SK-N-SH (cell line): ENCODE measurements around the gene SYNGR3. TPM values are rescaled to one million over a fixed set of nuclear protein-coding genes. Genes with fewer than 3 reads are reported as not detected.

Source experiments
- CTCF ChIA-PET: fragments of 300-600, 350-600 bp; formaldehyde crosslinking; extraction: SDS; loops from one replicate; lab custom pipeline; 2021; lab: Yijun Ruan, JAX
- POLR2A ChIA-PET: fragments of 350-600 bp; sonication (Branson Sonifier 250); formaldehyde crosslinking; extraction: SDS; loops from one replicate; lab custom pipeline; 2020; ENCODE audit warnings: antibody characterized with exemption, inconsistent platforms; lab: Yijun Ruan, JAX
- DNase-seq: peaks from one replicate; pipeline ENCODE4 v3.0.0; 2012
- H2AFZ ChIP-seq: fragments of 200-600 bp; sonication (generic); 2 replicates; pipeline ENCODE4 v1.8.1; 2016; ENCODE audit warnings: antibody characterized with exemption, mild to moderate bottlenecking, low read depth
- H3F3A ChIP-seq: fragments of 200-600 bp; sonication (generic); replicated peaks from 2 replicates; pipeline ENCODE3; 2016; ENCODE audit warnings: antibody characterized with exemption, mild to moderate bottlenecking; ENCODE audit not compliant: insufficient read depth
- H3K27ac ChIP-seq, 2 experiments: fragments of 200-500 bp in 1 of 2; fragments of 200-600 bp in 1 of 2; sonication (Bioruptor generic) in 1 of 2; sonication (generic), shearing (Covaris generic) in 1 of 2; 2 replicates each; pipeline versions ENCODE4 v1.5.1 to v1.6.1; 2014 to 2016; ENCODE audit warnings: low read depth in 2 of 2, inconsistent platforms in 1 of 2, low read length in 1 of 2, mild to moderate bottlenecking in 1 of 2, mixed read lengths in 1 of 2
- H3K27me3 ChIP-seq: fragments of 200-600 bp; sonication (generic), shearing (Covaris generic); 2 replicates; pipeline ENCODE4 v1.6.1; 2016; ENCODE audit warnings: mixed run types; ENCODE audit not compliant: insufficient read depth
- H3K36me3 ChIP-seq, 2 experiments: fragments of 200-500 bp in 1 of 2; fragments of 200-600 bp in 1 of 2; sonication (Bioruptor generic) in 1 of 2; sonication (generic) in 1 of 2; replicated peaks in 1 of 2; 2 replicates each; pipeline versions ENCODE3 to v1.5.1; 2014 to 2016; ENCODE audit warnings: low read length in 1 of 2, mild to moderate bottlenecking in 1 of 2; ENCODE audit not compliant: insufficient read depth in 2 of 2, control insufficient read depth in 1 of 2
- H3K4me1 ChIP-seq, 2 experiments: fragments of 200-500 bp in 1 of 2; fragments of 200-600 bp in 1 of 2; sonication (Bioruptor generic) in 1 of 2; sonication (generic), shearing (Covaris generic) in 1 of 2; 2 replicates each; pipeline versions ENCODE4 v1.5.1 to v1.6.1; 2014 to 2016; ENCODE audit warnings: low read depth in 1 of 2, low read length in 1 of 2, mixed run types in 1 of 2; ENCODE audit not compliant: insufficient read depth in 2 of 2, control insufficient read depth in 1 of 2
- H3K4me2 ChIP-seq: fragments of 200-600 bp; sonication (generic), shearing (Covaris generic); 2 replicates; pipeline ENCODE4 v1.6.1; 2017; ENCODE audit warnings: mixed run types
- H3K4me3 ChIP-seq, 2 experiments: fragments of 200-500 bp in 1 of 2; fragments of 200-600 bp in 1 of 2; sonication (Bioruptor generic) in 1 of 2; sonication (generic), shearing (Covaris generic) in 1 of 2; 2 replicates each; pipeline versions ENCODE4 v1.5.1 to v1.8.1; 2014 to 2016; ENCODE audit warnings: low read depth in 2 of 2, inconsistent platforms in 1 of 2, low read length in 1 of 2, mild to moderate bottlenecking in 1 of 2, mixed read lengths in 1 of 2, moderate library complexity in 1 of 2
- H3K79me2 ChIP-seq: fragments of 200-600 bp; sonication (generic); 2 replicates; pipeline ENCODE4 v1.8.1; 2017; ENCODE audit warnings: mild to moderate bottlenecking; ENCODE audit not compliant: insufficient read depth
- H3K9ac ChIP-seq: fragments of 200-600 bp; sonication (generic); 2 replicates; pipeline ENCODE4 v1.6.1; 2017; ENCODE audit warnings: mixed run types
- H3K9me2 ChIP-seq: fragments of 200-600 bp; sonication (generic); 2 replicates; pipeline ENCODE4 v1.6.1; 2017; ENCODE audit warnings: mixed run types
- H3K9me3 ChIP-seq: fragments of 200-600 bp; sonication (generic); 2 replicates; pipeline ENCODE4 v1.6.1; 2017; ENCODE audit warnings: mixed run types, mild to moderate bottlenecking, moderate library complexity
- H4K20me1 ChIP-seq: fragments of 200-600 bp; sonication (generic); 2 replicates; pipeline ENCODE4 v1.6.1; 2017; ENCODE audit warnings: mild to moderate bottlenecking, mixed run types; ENCODE audit not compliant: insufficient read depth
- CHD2 ChIP-seq: fragments of 150-350 bp; IDR thresholded peaks from 2 replicates; pipeline ENCODE4 v1.6.1; 2018; ENCODE audit warnings: low read length; ENCODE audit not compliant: partially characterized antibody
- EZH2phosphoT487 ChIP-seq: fragments of 200-600 bp; sonication (generic); IDR thresholded peaks from 2 replicates; pipeline ENCODE4 v1.6.1; 2017; ENCODE audit warnings: low read depth, mixed run types, mild to moderate bottlenecking, antibody characterized with exemption, moderate library complexity, borderline replicate concordance
- FOSL2 ChIP-seq: IDR thresholded peaks from 2 replicates; pipeline ENCODE4 v1.4.0; 2012; ENCODE audit warnings: low read depth, mild to moderate bottlenecking, moderate library complexity, borderline replicate concordance
- FOXJ3 ChIP-seq: sonication (generic); formaldehyde crosslinking; IDR thresholded peaks from 2 replicates; pipeline ENCODE4 v1.5.1; 2020; ENCODE audit warnings: mild to moderate bottlenecking, missing genetic modification reagents
- FOXM1 ChIP-seq: IDR thresholded peaks from 2 replicates; pipeline ENCODE4 v1.4.0; 2012; ENCODE audit warnings: low read depth, mild to moderate bottlenecking
- GATA2 ChIP-seq: sonication (generic); formaldehyde crosslinking; IDR thresholded peaks from 2 replicates; pipeline ENCODE4 v1.5.0; 2020; ENCODE audit warnings: mild to moderate bottlenecking, missing genetic modification reagents
- MXI1 ChIP-seq: IDR thresholded peaks from 2 replicates; pipeline ENCODE4 v1.6.1; 2012; ENCODE audit warnings: mild to moderate bottlenecking, low read depth, low read length, improper control_type of control experiment
- NFIC ChIP-seq: IDR thresholded peaks from 2 replicates; pipeline ENCODE4 v1.4.0; 2012; ENCODE audit warnings: borderline replicate concordance
- POLR2AphosphoS5 ChIP-seq: IDR thresholded peaks from 2 replicates; pipeline ENCODE4 v1.6.1; 2012; ENCODE audit warnings: low read depth, low read length
- RAD21 ChIP-seq: IDR thresholded peaks from 2 replicates; pipeline ENCODE4 v1.6.1; 2012; ENCODE audit warnings: mild to moderate bottlenecking, low read length
- RCOR1 ChIP-seq: fragments of 150-350 bp; IDR thresholded peaks from 2 replicates; pipeline ENCODE4 v1.6.1; 2017; ENCODE audit warnings: antibody characterized with exemption, low read length
- SMC3 ChIP-seq: IDR thresholded peaks from 2 replicates; pipeline ENCODE4 v1.6.1; 2012; ENCODE audit warnings: low read depth, low read length, improper control_type of control experiment
- TEAD4 ChIP-seq: IDR thresholded peaks from 2 replicates; pipeline ENCODE4 v1.4.0; 2012; ENCODE audit warnings: mild to moderate bottlenecking, borderline replicate concordance; ENCODE audit not compliant: insufficient read depth
- WGBS: methylation state at CpG from one replicate; pipeline ENCODE4 v1.1.6; 2017; ENCODE audit warnings: low lambda C conversion rate; 5-methylcytosine and 5-hydroxymethylcytosine counted together
- polyA plus RNA-seq, 3 experiments: library from polyadenylated mRNA; depleted of rRNA; stranded (reverse); fragments of >200 nt; gene quantifications; 2 replicates each; pipeline ENCODE4 v1.2.3, GENCODE V29; 2012
- TF ChIP-seq, protein P1 (sequence below): IDR thresholded peaks from 2 replicates; pipeline ENCODE4 v1.4.0; 2012; ENCODE audit warnings: low read depth, borderline replicate concordance
- TF ChIP-seq, protein P2 (sequence below): IDR thresholded peaks from 2 replicates; pipeline ENCODE4; 2012
- TF ChIP-seq, protein P3 (sequence below): fragments of 150-350 bp; IDR thresholded peaks from 2 replicates; pipeline ENCODE4 v1.6.1; 2017; ENCODE audit warnings: antibody characterized with exemption, low read length, low read depth, borderline replicate concordance
- TF ChIP-seq, protein P4 (sequence below): fragments of 150-350 bp; IDR thresholded peaks from 2 replicates; pipeline ENCODE4 v1.6.1; 2016; ENCODE audit warnings: mild to moderate bottlenecking, low read depth, low read length

SYNGR3 gene
- polyA plus RNA-seq, 1 of the 3 experiments (the other 2 are of a cell fraction): 10.7 TPM

DNA sequence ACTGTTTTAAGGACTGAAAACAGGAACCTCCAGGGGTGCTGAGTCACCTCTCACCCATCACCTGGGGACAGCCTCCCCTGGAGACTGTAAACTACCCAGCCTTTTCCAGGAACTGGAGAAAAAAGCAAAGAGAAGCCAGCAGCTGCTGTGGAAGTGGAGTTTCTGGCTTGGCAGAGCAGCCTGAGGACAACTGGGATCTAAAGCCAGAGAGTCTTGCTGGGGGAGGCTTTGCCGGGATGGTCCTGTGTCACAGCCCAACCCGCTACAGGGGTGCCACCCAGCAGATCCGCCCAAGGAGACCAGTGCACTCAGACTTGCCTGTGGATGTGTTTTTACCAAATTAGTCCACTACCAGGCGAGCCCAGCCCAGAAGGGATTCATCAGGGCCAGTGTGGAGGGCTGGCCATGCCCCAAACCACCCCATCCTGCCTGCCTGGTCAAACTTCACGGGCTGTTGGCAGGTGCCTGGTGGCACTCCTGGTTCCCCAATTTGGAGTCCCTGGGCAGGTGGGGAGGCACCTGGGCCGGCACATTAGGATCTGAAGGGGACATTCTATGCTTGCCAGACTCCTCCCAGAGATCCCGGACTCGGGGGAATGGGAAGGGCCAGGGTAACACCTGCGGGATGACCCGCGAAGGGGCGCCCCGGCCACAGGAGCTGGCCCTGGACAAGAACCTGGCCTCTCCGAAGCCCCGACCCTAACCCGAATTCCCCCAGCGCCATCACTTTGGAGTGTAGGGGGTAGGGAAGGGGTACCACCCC is 47.5 kb upstream of the SYNGR3 start:
- no peak overlapping the region; a peak in 1 of 4 replicates for H3K27ac ChIP-seq
- no peaks in the 10 kb centered on the region for H3K9me2 ChIP-seq
- TF ChIP-seq CHD2 (no peak), EZH2phosphoT487 (no peak)
- TF ChIP-seq, all 33 proteins: peak for 0
- H3K4me1 ChIP-seq: peaks cover 0 to 10% of the 10 kb centered on the region in 2 experiments; a peak in 2 of 4 replicates
- H3F3A ChIP-seq: no peaks in the 10 kb centered on the region
- peak overlapping the region; percentile 99 for H3K4me2 ChIP-seq
- H3K36me3 ChIP-seq: peaks cover 4 to 14% of the 10 kb centered on the region in 2 experiments
- no peaks in the 10 kb centered on the region for H4K20me1 ChIP-seq
- no peaks in the 10 kb centered on the region for H3K27me3 ChIP-seq
- WGBS: 12% methylated on average over 10 of the region's 17 CpGs
- peak overlapping the region; percentile 100; the same call in 1 of the 2 replicates for H2AFZ ChIP-seq
- no peaks in the 10 kb centered on the region for H3K79me2 ChIP-seq
- H3K9me3 ChIP-seq: no peaks in the 10 kb centered on the region
- peak overlapping the region; percentile 91 to 95 for H3K4me3 ChIP-seq
- H3K9ac ChIP-seq: peak overlapping the region; percentile 81
- CTCF ChIA-PET: interaction anchor here (0.7 to 2.8 kb wide), 6 partner anchors 10 to 84 kb away, joined by 3 to 18 read pairs (median 4); no protein-coding TSS in a partner anchor
- no peak for DNase-seq
- POLR2A ChIA-PET: interaction anchor here (0.8 to 1.6 kb wide), 3 partner anchors 12 to 22 kb away, joined by 3 to 7 read pairs (median 4); partner anchors contain the start of genes RPL3L and RPS2

DNA sequence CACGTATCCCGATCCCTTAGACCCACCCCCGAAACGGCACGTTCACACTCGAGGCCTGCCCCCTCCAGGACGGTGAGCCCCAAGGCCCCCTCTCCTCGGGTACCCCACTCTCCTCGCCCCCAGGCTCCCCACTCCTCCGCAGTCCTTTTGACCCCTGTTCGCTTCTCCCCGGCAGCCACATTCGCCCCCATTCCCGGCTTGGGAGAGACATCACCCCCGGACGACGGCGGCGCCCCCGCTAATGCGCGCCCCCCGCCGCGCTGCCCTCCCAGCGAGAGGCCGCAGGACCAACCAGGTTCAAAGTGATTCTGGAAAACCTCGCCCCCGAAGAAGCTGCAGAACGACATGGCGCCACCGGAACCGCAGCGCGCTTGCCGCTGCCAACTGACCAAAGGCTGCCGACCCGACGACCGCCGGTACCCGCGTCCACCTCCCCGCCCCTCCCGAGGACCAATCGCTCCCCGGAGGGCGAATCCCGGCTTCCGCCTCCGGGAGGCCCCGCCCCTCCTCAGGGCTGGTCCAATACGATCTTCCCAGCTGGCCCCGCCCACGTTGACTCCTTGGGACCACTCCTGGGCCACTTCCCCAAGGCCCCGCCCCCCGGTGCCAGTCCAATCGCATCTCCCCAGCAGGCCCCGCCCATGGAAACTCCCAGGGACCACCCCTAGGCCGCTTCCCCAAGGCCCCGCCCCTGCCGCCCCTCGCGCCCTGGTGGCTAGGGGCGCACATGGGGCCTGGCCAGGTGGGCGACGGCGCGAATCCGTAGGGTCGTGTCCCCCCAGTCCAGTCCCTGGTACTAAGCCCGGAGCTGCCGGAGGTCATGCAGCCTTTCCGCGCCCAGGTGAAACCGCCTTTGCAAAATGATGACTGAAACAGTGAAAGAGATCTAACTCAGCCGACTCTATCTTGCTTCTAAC is 46.7 kb upstream of the SYNGR3 start, which contains the start of gene MSRB1:
Gene MSRB1, minus strand, starts transcription at position 390 of the 917 bp plus-strand sequence. Its CDS starts 43 bp downstream, at position 347.
- H3K4me1 ChIP-seq: peaks cover 0 to 10% of the 10 kb centered on the region in 2 experiments; a peak in 2 of 4 replicates
- peak within 1 kb of the TSS; percentile 100 for H2AFZ ChIP-seq
- H3K9ac ChIP-seq: peak within 1 kb of the TSS; percentile 81
- H3K9me3 ChIP-seq: no peaks in the 10 kb centered on the region
- WGBS: 2% methylated on average over 36 of the region's 77 CpGs
- peak; percentile 100 for DNase-seq
- no peaks in the 10 kb centered on the region for H3K27me3 ChIP-seq
- POLR2A ChIA-PET: interaction anchor here (0.8 to 1.6 kb wide), 5 partner anchors 11 to 22 kb away, joined by 3 to 17 read pairs (median 5); partner anchors contain the start of genes RPL3L and RPS2
- H3K9me2 ChIP-seq: no peaks in the 10 kb centered on the region
- CTCF ChIA-PET: interaction anchor here (0.6 to 3.4 kb wide), 5 partner anchors 10 to 132 kb away, joined by 3 to 16 read pairs (median 4); partner anchors contain the start of gene NDUFB10
- H3K27ac ChIP-seq: peak within 1 kb of the TSS in 1 of 2 experiments; percentile 64; a peak in 1 of 4 replicates
- H3K79me2 ChIP-seq: no peaks in the 10 kb centered on the region
- H3K4me2 ChIP-seq: peak within 1 kb of the TSS; percentile 99
- H3K36me3 ChIP-seq: peaks cover 4 to 14% of the 10 kb centered on the region in 2 experiments
- H3F3A ChIP-seq: no peaks in the 10 kb centered on the region
- peak within 1 kb of the TSS; percentile 91 to 95 for H3K4me3 ChIP-seq
- H4K20me1 ChIP-seq: no peaks in the 10 kb centered on the region
- TF ChIP-seq RAD21 (no peak), POLR2AphosphoS5 (peak; percentile 87), NFIC (no peak), FOSL2 (no peak), GATA2 (CRISPR knock-in tag) (no peak), SMC3 (no peak), MXI1 (peak; percentile 59), FOXM1 (no peak), TEAD4 (no peak), FOXJ3 (CRISPR knock-in tag) (no peak), RCOR1 (no peak)
- TF ChIP-seq, protein P1, sequence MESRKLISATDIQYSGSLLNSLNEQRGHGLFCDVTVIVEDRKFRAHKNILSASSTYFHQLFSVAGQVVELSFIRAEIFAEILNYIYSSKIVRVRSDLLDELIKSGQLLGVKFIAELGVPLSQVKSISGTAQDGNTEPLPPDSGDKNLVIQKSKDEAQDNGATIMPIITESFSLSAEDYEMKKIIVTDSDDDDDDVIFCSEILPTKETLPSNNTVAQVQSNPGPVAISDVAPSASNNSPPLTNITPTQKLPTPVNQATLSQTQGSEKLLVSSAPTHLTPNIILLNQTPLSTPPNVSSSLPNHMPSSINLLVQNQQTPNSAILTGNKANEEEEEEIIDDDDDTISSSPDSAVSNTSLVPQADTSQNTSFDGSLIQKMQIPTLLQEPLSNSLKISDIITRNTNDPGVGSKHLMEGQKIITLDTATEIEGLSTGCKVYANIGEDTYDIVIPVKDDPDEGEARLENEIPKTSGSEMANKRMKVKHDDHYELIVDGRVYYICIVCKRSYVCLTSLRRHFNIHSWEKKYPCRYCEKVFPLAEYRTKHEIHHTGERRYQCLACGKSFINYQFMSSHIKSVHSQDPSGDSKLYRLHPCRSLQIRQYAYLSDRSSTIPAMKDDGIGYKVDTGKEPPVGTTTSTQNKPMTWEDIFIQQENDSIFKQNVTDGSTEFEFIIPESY: no peak
- TF ChIP-seq, protein P2, sequence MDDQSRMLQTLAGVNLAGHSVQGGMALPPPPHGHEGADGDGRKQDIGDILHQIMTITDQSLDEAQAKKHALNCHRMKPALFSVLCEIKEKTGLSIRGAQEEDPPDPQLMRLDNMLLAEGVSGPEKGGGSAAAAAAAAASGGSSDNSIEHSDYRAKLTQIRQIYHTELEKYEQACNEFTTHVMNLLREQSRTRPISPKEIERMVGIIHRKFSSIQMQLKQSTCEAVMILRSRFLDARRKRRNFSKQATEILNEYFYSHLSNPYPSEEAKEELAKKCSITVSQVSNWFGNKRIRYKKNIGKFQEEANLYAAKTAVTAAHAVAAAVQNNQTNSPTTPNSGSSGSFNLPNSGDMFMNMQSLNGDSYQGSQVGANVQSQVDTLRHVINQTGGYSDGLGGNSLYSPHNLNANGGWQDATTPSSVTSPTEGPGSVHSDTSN: no peak
- TF ChIP-seq, protein P3, sequence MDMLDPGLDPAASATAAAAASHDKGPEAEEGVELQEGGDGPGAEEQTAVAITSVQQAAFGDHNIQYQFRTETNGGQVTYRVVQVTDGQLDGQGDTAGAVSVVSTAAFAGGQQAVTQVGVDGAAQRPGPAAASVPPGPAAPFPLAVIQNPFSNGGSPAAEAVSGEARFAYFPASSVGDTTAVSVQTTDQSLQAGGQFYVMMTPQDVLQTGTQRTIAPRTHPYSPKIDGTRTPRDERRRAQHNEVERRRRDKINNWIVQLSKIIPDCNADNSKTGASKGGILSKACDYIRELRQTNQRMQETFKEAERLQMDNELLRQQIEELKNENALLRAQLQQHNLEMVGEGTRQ: no peak
- TF ChIP-seq, protein P4, sequence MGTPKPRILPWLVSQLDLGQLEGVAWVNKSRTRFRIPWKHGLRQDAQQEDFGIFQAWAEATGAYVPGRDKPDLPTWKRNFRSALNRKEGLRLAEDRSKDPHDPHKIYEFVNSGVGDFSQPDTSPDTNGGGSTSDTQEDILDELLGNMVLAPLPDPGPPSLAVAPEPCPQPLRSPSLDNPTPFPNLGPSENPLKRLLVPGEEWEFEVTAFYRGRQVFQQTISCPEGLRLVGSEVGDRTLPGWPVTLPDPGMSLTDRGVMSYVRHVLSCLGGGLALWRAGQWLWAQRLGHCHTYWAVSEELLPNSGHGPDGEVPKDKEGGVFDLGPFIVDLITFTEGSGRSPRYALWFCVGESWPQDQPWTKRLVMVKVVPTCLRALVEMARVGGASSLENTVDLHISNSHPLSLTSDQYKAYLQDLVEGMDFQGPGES: no peak
